SK-N-SH (cell line): Measurements from ENCODE around the gene OTUD1. TPM values are rescaled to one million over a fixed set of nuclear protein-coding genes. Genes with fewer than 3 reads are reported as not detected.

Experiments used
- CTCF ChIA-PET: fragments of 300-600, 350-600 bp; formaldehyde crosslinking; extraction: SDS; loops from one replicate; lab custom pipeline; 2021; lab: Yijun Ruan, JAX
- POLR2A ChIA-PET: fragments of 350-600 bp; sonication (Branson Sonifier 250); formaldehyde crosslinking; extraction: SDS; loops from one replicate; lab custom pipeline; 2020; ENCODE audit warnings: antibody characterized with exemption, inconsistent platforms; lab: Yijun Ruan, JAX
- DNase-seq: peaks from one replicate; pipeline ENCODE4 v3.0.0; 2012
- H2AFZ ChIP-seq: fragments of 200-600 bp; sonication (generic); 2 replicates; pipeline ENCODE4 v1.8.1; 2016; ENCODE audit warnings: antibody characterized with exemption, mild to moderate bottlenecking, low read depth
- H3F3A ChIP-seq: fragments of 200-600 bp; sonication (generic); replicated peaks from 2 replicates; pipeline ENCODE3; 2016; ENCODE audit warnings: antibody characterized with exemption, mild to moderate bottlenecking; ENCODE audit not compliant: insufficient read depth
- H3K27ac ChIP-seq, 2 experiments: fragments of 200-500 bp in 1 of 2; fragments of 200-600 bp in 1 of 2; sonication (Bioruptor generic) in 1 of 2; sonication (generic), shearing (Covaris generic) in 1 of 2; 2 replicates each; pipeline versions ENCODE4 v1.5.1 to v1.6.1; 2014 to 2016; ENCODE audit warnings: low read depth in 2 of 2, inconsistent platforms in 1 of 2, low read length in 1 of 2, mild to moderate bottlenecking in 1 of 2, mixed read lengths in 1 of 2
- H3K27me3 ChIP-seq: fragments of 200-600 bp; sonication (generic), shearing (Covaris generic); 2 replicates; pipeline ENCODE4 v1.6.1; 2016; ENCODE audit warnings: mixed run types; ENCODE audit not compliant: insufficient read depth
- H3K36me3 ChIP-seq, 2 experiments: fragments of 200-500 bp in 1 of 2; fragments of 200-600 bp in 1 of 2; sonication (Bioruptor generic) in 1 of 2; sonication (generic) in 1 of 2; replicated peaks in 1 of 2; 2 replicates each; pipeline versions ENCODE3 to v1.5.1; 2014 to 2016; ENCODE audit warnings: low read length in 1 of 2, mild to moderate bottlenecking in 1 of 2; ENCODE audit not compliant: insufficient read depth in 2 of 2, control insufficient read depth in 1 of 2
- H3K4me1 ChIP-seq, 2 experiments: fragments of 200-500 bp in 1 of 2; fragments of 200-600 bp in 1 of 2; sonication (Bioruptor generic) in 1 of 2; sonication (generic), shearing (Covaris generic) in 1 of 2; 2 replicates each; pipeline versions ENCODE4 v1.5.1 to v1.6.1; 2014 to 2016; ENCODE audit warnings: low read depth in 1 of 2, low read length in 1 of 2, mixed run types in 1 of 2; ENCODE audit not compliant: insufficient read depth in 2 of 2, control insufficient read depth in 1 of 2
- H3K4me2 ChIP-seq: fragments of 200-600 bp; sonication (generic), shearing (Covaris generic); 2 replicates; pipeline ENCODE4 v1.6.1; 2017; ENCODE audit warnings: mixed run types
- H3K4me3 ChIP-seq, 2 experiments: fragments of 200-500 bp in 1 of 2; fragments of 200-600 bp in 1 of 2; sonication (Bioruptor generic) in 1 of 2; sonication (generic), shearing (Covaris generic) in 1 of 2; 2 replicates each; pipeline versions ENCODE4 v1.5.1 to v1.8.1; 2014 to 2016; ENCODE audit warnings: low read depth in 2 of 2, inconsistent platforms in 1 of 2, low read length in 1 of 2, mild to moderate bottlenecking in 1 of 2, mixed read lengths in 1 of 2, moderate library complexity in 1 of 2
- H3K79me2 ChIP-seq: fragments of 200-600 bp; sonication (generic); 2 replicates; pipeline ENCODE4 v1.8.1; 2017; ENCODE audit warnings: mild to moderate bottlenecking; ENCODE audit not compliant: insufficient read depth
- H3K9ac ChIP-seq: fragments of 200-600 bp; sonication (generic); 2 replicates; pipeline ENCODE4 v1.6.1; 2017; ENCODE audit warnings: mixed run types
- H3K9me2 ChIP-seq: fragments of 200-600 bp; sonication (generic); 2 replicates; pipeline ENCODE4 v1.6.1; 2017; ENCODE audit warnings: mixed run types
- H3K9me3 ChIP-seq: fragments of 200-600 bp; sonication (generic); 2 replicates; pipeline ENCODE4 v1.6.1; 2017; ENCODE audit warnings: mixed run types, mild to moderate bottlenecking, moderate library complexity
- H4K20me1 ChIP-seq: fragments of 200-600 bp; sonication (generic); 2 replicates; pipeline ENCODE4 v1.6.1; 2017; ENCODE audit warnings: mild to moderate bottlenecking, mixed run types; ENCODE audit not compliant: insufficient read depth
- CTCF ChIP-seq: fragments of 200-600 bp; sonication (generic); IDR thresholded peaks from 2 replicates; pipeline ENCODE4 v1.6.1; 2017; ENCODE audit warnings: antibody characterized with exemption, mild to moderate bottlenecking, moderate library complexity
- EP300 ChIP-seq, 2 experiments: IDR thresholded peaks; 2 replicates each; pipeline versions ENCODE4 v1.4.0 to v1.6.1; 2012; ENCODE audit warnings: borderline replicate concordance in 1 of 2, low read depth in 1 of 2, low read length in 1 of 2
- FOXJ3 ChIP-seq: sonication (generic); formaldehyde crosslinking; IDR thresholded peaks from 2 replicates; pipeline ENCODE4 v1.5.1; 2020; ENCODE audit warnings: mild to moderate bottlenecking, missing genetic modification reagents
- JUND ChIP-seq: IDR thresholded peaks from 2 replicates; pipeline ENCODE4 v1.4.0; 2012
- MAX ChIP-seq: IDR thresholded peaks from 2 replicates; pipeline ENCODE4 v1.4.0; 2012; ENCODE audit warnings: low read depth
- MEF2A ChIP-seq: IDR thresholded peaks from 2 replicates; pipeline ENCODE4 v1.4.0; 2012; ENCODE audit warnings: low read depth, borderline replicate concordance
- MXI1 ChIP-seq: IDR thresholded peaks from 2 replicates; pipeline ENCODE4 v1.6.1; 2012; ENCODE audit warnings: mild to moderate bottlenecking, low read depth, low read length, improper control_type of control experiment
- NRF1 ChIP-seq: IDR thresholded peaks from 2 replicates; pipeline ENCODE4 v1.6.1; 2012; ENCODE audit warnings: low read depth, mild to moderate bottlenecking, low read length
- POLR2AphosphoS5 ChIP-seq: IDR thresholded peaks from 2 replicates; pipeline ENCODE4 v1.6.1; 2012; ENCODE audit warnings: low read depth, low read length
- REST ChIP-seq: IDR thresholded peaks from 2 replicates; pipeline ENCODE4 v1.6.1; 2012; ENCODE audit warnings: mild to moderate bottlenecking, low read depth, low read length, moderate library complexity
- RFX5 ChIP-seq: IDR thresholded peaks from 2 replicates; pipeline ENCODE4 v1.6.1; 2012; ENCODE audit warnings: mild to moderate bottlenecking, improper control_type of control experiment, low read length
- SIN3A ChIP-seq: IDR thresholded peaks from 2 replicates; pipeline ENCODE4 v1.6.1; 2012; ENCODE audit warnings: low read depth, mild to moderate bottlenecking, low read length, moderate library complexity, borderline replicate concordance
- SMC3 ChIP-seq: IDR thresholded peaks from 2 replicates; pipeline ENCODE4 v1.6.1; 2012; ENCODE audit warnings: low read depth, low read length, improper control_type of control experiment
- TAF1 ChIP-seq: IDR thresholded peaks from 2 replicates; pipeline ENCODE4 v1.6.1; 2012; ENCODE audit warnings: low read depth, mild to moderate bottlenecking, low read length, moderate library complexity, borderline replicate concordance
- TEAD4 ChIP-seq: IDR thresholded peaks from 2 replicates; pipeline ENCODE4 v1.4.0; 2012; ENCODE audit warnings: mild to moderate bottlenecking, borderline replicate concordance; ENCODE audit not compliant: insufficient read depth
- USF2 ChIP-seq: fragments of 150-350 bp; IDR thresholded peaks from 2 replicates; pipeline ENCODE4 v1.6.1; 2017; ENCODE audit warnings: antibody characterized with exemption, low read length, low read depth, borderline replicate concordance
- YY1 ChIP-seq: IDR thresholded peaks from 2 replicates; pipeline ENCODE4 v1.4.0; 2012; ENCODE audit warnings: low read depth, mild to moderate bottlenecking
- ZBTB33 ChIP-seq: IDR thresholded peaks from 2 replicates; pipeline ENCODE4 v1.4.0; 2012; ENCODE audit warnings: low read depth, borderline replicate concordance
- whole genome bisulfite sequencing: methylation state at CpG from one replicate; pipeline ENCODE4 v1.1.6; 2017; ENCODE audit warnings: low lambda C conversion rate; 5-methylcytosine and 5-hydroxymethylcytosine counted together
- polyA plus RNA-seq, 3 experiments: library from polyadenylated mRNA; depleted of rRNA; stranded (reverse); fragments of >200 nt; gene quantifications; 2 replicates each; pipeline ENCODE4 v1.2.3, GENCODE V29; 2012

Gene OTUD1
- polyA plus RNA-seq, 1 of the 3 experiments (the other 2 are of a cell fraction): 8.5 TPM

- Histone ChIP-seq H3F3A (peaks cover 9% of the 10 kb centered on the region), H3K4me3 (no peak overlapping the region), H3K9me2 (no peaks in the 10 kb centered on the region), H3K4me1 (peaks cover 0 to 2% of the 10 kb centered on the region in 2 experiments; a peak in 1 of 4 replicates), H3K27me3 (no peaks in the 10 kb centered on the region), H3K79me2 (peaks cover 5% of the 10 kb centered on the region; the same call in 1 of the 2 replicates), H2AFZ (no peak overlapping the region), H3K9me3 (no peaks in the 10 kb centered on the region), H3K4me2 (no peak overlapping the region), H3K36me3 (no peaks in the 10 kb centered on the region), H3K9ac (no peak overlapping the region), H4K20me1 (no peaks in the 10 kb centered on the region), H3K27ac (no peak overlapping the region)
- DNase-seq: no peak
- 100% methylated on average over 1 of the region's 1 CpG for WGBS
- CTCF ChIA-PET: interaction anchor here (0.8 to 1.9 kb wide), 2 partner anchors 141 to 277 kb away, joined by 3 to 9 read pairs; no protein-coding TSS in a partner anchor
- no peak for TF ChIP-seq NRF1
- TF ChIP-seq YY1: no peak
- TF ChIP-seq SIN3A: no peak
- TF ChIP-seq TAF1: no peak
- TF ChIP-seq SMC3: no peak
- POLR2A ChIA-PET: no interaction called here
These were observed 3.5 kb upstream of the OTUD1 start for GRCh38 chr10:23435378-23435777.

GRCh38 chr10:23436983-23437382 lies 1.9 kb upstream of the OTUD1 start:
- no peaks in the 10 kb centered on the region for H3K9me2 ChIP-seq
- no peak overlapping the region for H2AFZ ChIP-seq
- peaks cover 9% of the 10 kb centered on the region for H3F3A ChIP-seq
- ChIA-PET POLR2A (no interaction called here), CTCF (interaction anchor here (1.2 to 1.9 kb wide), 3 partner anchors 12 to 279 kb away, joined by 3 to 9 read pairs (median 3); no protein-coding TSS in a partner anchor)
- no peak overlapping the region for H3K9ac ChIP-seq
- H3K79me2 ChIP-seq: peaks cover 21% of the 10 kb centered on the region
- TF ChIP-seq EP300 (IDR thresholded peaks at IDR 0.05; ENCODE audit: borderline replicate concordance in 1 of 2, low read depth in 1 of 2, low read length in 1 of 2) (no peak), POLR2AphosphoS5 (no peak), USF2 (no peak), RFX5 (no peak), FOXJ3 (CRISPR knock-in tag) (no peak), JUND (no peak), MAX (no peak), REST (no peak), TEAD4 (no peak), ZBTB33 (no peak), SMC3 (no peak), CTCF (no peak), MXI1 (no peak), MEF2A (no peak)
- H3K27ac ChIP-seq: no peak overlapping the region
- no peak overlapping the region for H3K4me2 ChIP-seq
- H3K4me3 ChIP-seq: no peak overlapping the region
- H3K9me3 ChIP-seq: no peaks in the 10 kb centered on the region
- peaks cover 14% of the 10 kb centered on the region; the same call in 1 of the 2 replicates for H4K20me1 ChIP-seq
- no peaks in the 10 kb centered on the region for H3K27me3 ChIP-seq
- H3K4me1 ChIP-seq: peaks cover 0 to 6% of the 10 kb centered on the region in 2 experiments; a peak in 2 of 4 replicates
- no peak for DNase-seq
- H3K36me3 ChIP-seq: no peaks in the 10 kb centered on the region
- 83% methylated on average over 4 of the region's 4 CpGs for WGBS
